A549 treated with Hydrocortisone at 1 μM for 4 hours (cell line): ENCODE results near the gene JUNB. TPM values are rescaled to one million over a fixed set of nuclear protein-coding genes. Genes with fewer than 3 reads are reported as not detected.

Experiments
- total RNA-seq: library from RNA; stranded (reverse); fragments of 200-300 nt; extraction: Qiagen RNA extraction; gene quantifications from 5 replicates; pipeline ENCODE4 v1.2.3, GENCODE V29; 2022

JUNB gene
- total RNA-seq: 123 to 195 TPM (median 161 TPM) in 5 replicates

DNA sequence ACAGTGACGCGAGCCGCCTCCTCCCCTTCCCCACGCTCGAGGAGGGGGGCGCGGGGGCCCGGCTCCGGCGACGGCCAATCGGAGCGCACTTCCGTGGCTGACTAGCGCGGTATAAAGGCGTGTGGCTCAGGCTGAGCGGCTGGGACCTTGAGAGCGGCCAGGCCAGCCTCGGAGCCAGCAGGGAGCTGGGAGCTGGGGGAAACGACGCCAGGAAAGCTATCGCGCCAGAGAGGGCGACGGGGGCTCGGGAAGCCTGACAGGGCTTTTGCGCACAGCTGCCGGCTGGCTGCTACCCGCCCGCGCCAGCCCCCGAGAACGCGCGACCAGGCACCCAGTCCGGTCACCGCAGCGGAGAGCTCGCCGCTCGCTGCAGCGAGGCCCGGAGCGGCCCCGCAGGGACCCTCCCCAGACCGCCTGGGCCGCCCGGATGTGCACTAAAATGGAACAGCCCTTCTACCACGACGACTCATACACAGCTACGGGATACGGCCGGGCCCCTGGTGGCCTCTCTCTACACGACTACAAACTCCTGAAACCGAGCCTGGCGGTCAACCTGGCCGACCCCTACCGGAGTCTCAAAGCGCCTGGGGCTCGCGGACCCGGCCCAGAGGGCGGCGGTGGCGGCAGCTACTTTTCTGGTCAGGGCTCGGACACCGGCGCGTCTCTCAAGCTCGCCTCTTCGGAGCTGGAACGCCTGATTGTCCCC lies at the start of gene JUNB:
Gene JUNB, plus strand, starts transcription at position 142 of the 706 bp plus-strand sequence. Its CDS starts 286 bp downstream, at position 428.

GRCh38 chr19:12751635-12752034 lies 39.7 kb upstream of the JUNB start, which contains the start of gene BEST2:
TSS of gene BEST2 (plus strand) at chr19:12751791. CDS start at chr19:12752593, 802 bp downstream.

DNA sequence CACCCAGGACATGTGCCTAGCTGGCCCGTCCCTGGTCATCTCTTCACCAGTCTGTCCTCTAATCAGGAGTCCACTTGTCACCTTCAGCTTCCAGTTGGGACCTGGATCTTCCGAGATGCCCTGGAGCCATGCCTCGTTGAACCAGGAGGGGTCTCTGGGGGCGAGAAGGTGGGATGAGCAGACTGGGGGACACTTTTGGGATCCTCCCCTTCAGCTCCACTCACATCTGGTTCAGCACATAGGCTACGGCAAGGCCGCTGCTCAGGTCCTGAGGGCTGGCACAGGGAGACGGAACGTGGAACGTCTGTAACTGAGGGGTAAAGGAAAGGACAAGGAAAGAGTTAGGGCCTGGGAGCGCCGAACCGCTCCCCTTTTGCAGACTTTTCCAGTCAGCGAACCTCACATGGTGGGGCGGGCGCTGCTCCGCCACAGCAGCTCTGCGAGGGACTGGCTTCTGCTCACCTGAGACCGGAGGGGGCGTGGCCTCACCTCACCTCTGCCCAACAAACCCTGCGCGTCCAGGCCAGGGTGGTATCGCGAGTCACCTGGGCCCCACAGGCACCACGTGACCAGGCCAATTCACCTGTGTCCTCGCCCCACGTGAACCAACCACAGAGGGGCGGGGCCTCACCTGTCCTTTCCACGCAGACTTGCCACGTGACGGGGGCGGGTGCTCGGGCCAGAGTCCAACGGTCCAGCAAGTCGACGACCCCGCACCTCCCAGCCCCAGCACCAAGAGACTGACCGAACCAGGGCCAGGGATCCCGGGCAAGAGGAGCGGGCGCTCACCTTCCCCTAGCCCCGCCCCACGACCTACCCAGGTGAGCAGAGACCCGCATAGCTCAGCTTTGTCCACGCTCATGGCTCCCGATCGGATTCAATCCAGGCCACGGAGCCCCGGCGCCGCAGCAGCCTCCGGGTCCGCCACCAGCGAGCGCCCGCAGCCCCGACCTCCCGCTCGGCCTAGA lies 16.4 kb upstream of the JUNB start, which contains the start of gene HOOK2:
Gene HOOK2, minus strand, starts transcription at position 965 of the 968 bp plus-strand sequence. Its CDS starts 103 bp downstream, at position 862.

GRCh38 chr19:12801466-12802266 lies 10.4 kb downstream of the JUNB start, which contains the start of the genes PRDX2 and THSD8:
TSS of gene PRDX2 (minus strand) at chr19:12801800. CDS start at chr19:12801261, 539 bp downstream.
TSS of gene THSD8 (plus strand) at chr19:12802069. CDS start at chr19:12802072, 3 bp downstream.

GRCh38 chr19:12806242-12807081 lies 15.2 kb downstream of the JUNB start, which contains the start of gene RNASEH2A:
TSS of gene RNASEH2A (plus strand) at chr19:12806584. CDS start at chr19:12806674, 90 bp downstream.

DNA sequence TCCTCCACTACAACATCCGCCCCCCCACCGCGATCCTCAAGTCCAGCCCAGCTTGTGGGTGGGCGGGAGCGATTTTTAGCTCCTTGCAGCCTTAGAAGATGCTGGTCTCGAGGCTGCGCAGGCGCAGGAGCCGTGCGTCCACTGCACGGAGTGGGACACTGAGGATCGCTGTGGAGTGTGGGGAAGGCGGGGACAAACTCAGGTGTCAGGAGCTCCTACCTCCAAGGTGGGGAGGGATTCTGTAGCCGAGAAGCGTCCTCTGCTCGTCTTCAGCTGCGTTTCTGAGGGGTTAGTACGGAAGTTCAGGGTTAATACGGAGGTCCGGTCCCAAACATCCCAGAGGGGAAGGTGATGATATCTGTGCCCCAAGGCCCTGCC lies 43.3 kb downstream of the JUNB start, which contains the start of gene RTBDN:
Gene RTBDN, minus strand, starts transcription at position 14 of the 378 bp plus-strand sequence. CDS start 4,600 bp downstream, outside the sequence.

DNA sequence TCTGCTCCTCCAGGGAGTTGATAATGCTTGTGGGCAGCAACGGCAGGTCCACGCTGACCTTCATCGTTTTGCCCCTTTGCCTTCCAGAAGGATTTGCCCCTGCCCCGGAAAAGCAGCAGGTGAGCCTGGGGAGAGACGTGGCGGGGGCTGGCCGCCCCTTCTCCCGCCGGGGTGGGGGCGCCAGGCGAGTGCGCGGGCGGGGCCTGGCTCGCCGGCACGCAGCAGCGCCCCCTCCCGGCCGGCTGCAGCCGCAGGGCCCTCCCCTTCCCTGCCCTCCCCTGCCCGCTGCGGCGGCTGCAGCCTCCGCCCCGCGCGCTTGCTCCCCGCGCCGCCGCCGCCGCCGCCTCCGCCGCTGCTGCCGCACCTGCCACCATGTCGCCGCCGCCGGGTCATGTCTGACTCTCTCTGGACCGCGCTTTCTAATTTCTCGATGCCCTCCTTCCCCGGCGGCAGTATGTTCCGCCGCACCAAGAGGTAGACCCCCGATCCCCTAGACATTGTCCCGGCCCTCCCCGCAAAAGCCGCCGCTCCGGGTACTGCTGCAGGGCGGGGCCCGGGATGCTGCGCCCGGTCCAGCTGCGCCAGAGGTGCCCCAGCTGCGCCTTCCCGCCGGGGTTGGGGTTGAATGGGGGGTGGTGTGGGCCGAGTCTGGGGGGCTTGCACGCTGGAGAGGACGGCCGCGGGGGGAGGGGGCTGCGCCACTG lies 47.0 kb downstream of the JUNB start, which contains the start of gene MAST1:
Gene MAST1, plus strand, starts transcription at position 334 of the 704 bp plus-strand sequence. Its CDS starts 58 bp downstream, at position 392.

Other genes starting within 250 kb of the JUNB start
- gene ZNF564, start 240.0 kb upstream of the JUNB start, total RNA-seq: 1.3 to 2.8 TPM (median 1.8 TPM) in 5 replicates
- 0.39 to 1.7 TPM (median 0.70 TPM) in 5 replicates for gene ZNF490, start 180.7 kb upstream of the JUNB start, total RNA-seq
- gene ZNF791, start 180.6 kb upstream of the JUNB start, total RNA-seq: 5.3 to 6.9 TPM (median 6.0 TPM) in 5 replicates
- gene MAN2B1, start 124.7 kb upstream of the JUNB start, total RNA-seq: 19.8 to 21.9 TPM (median 21.5 TPM) in 5 replicates
- gene WDR83, start 124.7 kb upstream of the JUNB start, total RNA-seq: 7.5 to 11.7 TPM (median 9.6 TPM) in 5 replicates
- gene DHPS, start 109.6 kb upstream of the JUNB start, total RNA-seq: 43.8 to 48.5 TPM (median 45.7 TPM) in 5 replicates
- not detected in 5 replicates for gene GNG14, start 103.5 kb upstream of the JUNB start, total RNA-seq
- gene FBXW9, start 94.9 kb upstream of the JUNB start, total RNA-seq: 8.9 to 13.0 TPM (median 12.3 TPM) in 5 replicates
- gene TNPO2, start 67.6 kb upstream of the JUNB start, total RNA-seq: 29.9 to 34.4 TPM (median 32.2 TPM) in 5 replicates
- gene TRIR, start 56.8 kb upstream of the JUNB start, total RNA-seq: 144 to 206 TPM (median 199 TPM) in 5 replicates
- 81.1 to 107 TPM (median 99.5 TPM) in 5 replicates for gene GET3, start 54.0 kb upstream of the JUNB start, total RNA-seq
- 2.0 to 2.9 TPM (median 2.3 TPM) in 5 replicates for gene BEST2, start 39.7 kb upstream of the JUNB start, total RNA-seq
- 9.2 to 11.4 TPM (median 11.1 TPM) in 5 replicates for gene HOOK2, start 15.9 kb upstream of the JUNB start, total RNA-seq
- gene PRDX2, start 10.3 kb downstream of the JUNB start, total RNA-seq: 0.48 to 0.90 TPM (median 0.64 TPM) in 5 replicates
- gene THSD8, start 10.6 kb downstream of the JUNB start, total RNA-seq: 10.3 to 16.4 TPM (median 14.6 TPM) in 4 of 5 replicates, not detected in the other
- 33.2 to 47.5 TPM (median 44.6 TPM) in 5 replicates for gene RNASEH2A, start 15.1 kb downstream of the JUNB start, total RNA-seq
- 0.15 to 0.33 TPM (median 0.20 TPM) in 5 replicates for gene RTBDN, start 43.1 kb downstream of the JUNB start, total RNA-seq
- gene MAST1, start 47.0 kb downstream of the JUNB start, total RNA-seq: 1.3 to 2.1 TPM (median 1.8 TPM) in 5 replicates
- gene DNASE2, start 90.0 kb downstream of the JUNB start, total RNA-seq: 27.5 to 33.2 TPM (median 30.3 TPM) in 5 replicates
- 0.06 to 0.08 TPM in 2 of 5 replicates, not detected in the others for gene KLF1, start 95.7 kb downstream of the JUNB start, total RNA-seq
- 8.5 to 11.9 TPM (median 9.3 TPM) in 5 replicates for gene GCDH, start 99.7 kb downstream of the JUNB start, total RNA-seq
- gene SYCE2, start 127.8 kb downstream of the JUNB start, total RNA-seq: 0.18 to 0.65 TPM (median 0.44 TPM) in 5 replicates
- gene FARSA, start 142.2 kb downstream of the JUNB start, total RNA-seq: 66.6 to 76.5 TPM (median 69.3 TPM) in 5 replicates
- 488 to 572 TPM (median 509 TPM) in 5 replicates for gene CALR, start 147.1 kb downstream of the JUNB start, total RNA-seq
- 74.5 to 80.5 TPM (median 76.9 TPM) in 5 replicates for gene RAD23A, start 154.4 kb downstream of the JUNB start, total RNA-seq
- gene GADD45GIP1, start 165.7 kb downstream of the JUNB start, total RNA-seq: 26.3 to 58.4 TPM (median 52.1 TPM) in 5 replicates
- 0.07 TPM in 1 of 5 replicates, not detected in the others for gene DAND5, start 178.1 kb downstream of the JUNB start, total RNA-seq
- 2.7 to 4.4 TPM (median 4.3 TPM) in 5 replicates for gene NFIX, start 204.0 kb downstream of the JUNB start, total RNA-seq